HUES6 (cell line): ENCODE measurements around the gene TECPR1.

Source experiments
- H3K27ac ChIP-seq: 2 replicates; pipeline ENCODE4 v1.7.0; 2013; ENCODE audit warnings: low read depth, mild to moderate bottlenecking, low read length, inconsistent platforms
- H3K27me3 ChIP-seq: 2 replicates; pipeline ENCODE4 v1.6.1; 2013; ENCODE audit warnings: low read length; ENCODE audit not compliant: control insufficient read depth, insufficient read depth
- H3K36me3 ChIP-seq: 2 replicates; pipeline ENCODE4 v1.6.1; 2013; ENCODE audit warnings: low read length; ENCODE audit not compliant: control insufficient read depth, insufficient read depth
- H3K4me1 ChIP-seq: 2 replicates; pipeline ENCODE4 v1.6.1; 2013; ENCODE audit warnings: low read length; ENCODE audit not compliant: control insufficient read depth, insufficient read depth
- H3K4me3 ChIP-seq: 2 replicates; pipeline ENCODE4 v1.5.1; 2013; ENCODE audit warnings: low read depth, low read length
- H3K9ac ChIP-seq: one replicate; pipeline ENCODE4 v1.6.1; 2013; ENCODE audit warnings: mild to moderate bottlenecking, low read length
- H3K9me3 ChIP-seq: 2 replicates; pipeline ENCODE4 v1.6.1; 2013; ENCODE audit warnings: low read depth, low read length; ENCODE audit not compliant: control insufficient read depth, insufficient read depth

TECPR1 gene

DNA sequence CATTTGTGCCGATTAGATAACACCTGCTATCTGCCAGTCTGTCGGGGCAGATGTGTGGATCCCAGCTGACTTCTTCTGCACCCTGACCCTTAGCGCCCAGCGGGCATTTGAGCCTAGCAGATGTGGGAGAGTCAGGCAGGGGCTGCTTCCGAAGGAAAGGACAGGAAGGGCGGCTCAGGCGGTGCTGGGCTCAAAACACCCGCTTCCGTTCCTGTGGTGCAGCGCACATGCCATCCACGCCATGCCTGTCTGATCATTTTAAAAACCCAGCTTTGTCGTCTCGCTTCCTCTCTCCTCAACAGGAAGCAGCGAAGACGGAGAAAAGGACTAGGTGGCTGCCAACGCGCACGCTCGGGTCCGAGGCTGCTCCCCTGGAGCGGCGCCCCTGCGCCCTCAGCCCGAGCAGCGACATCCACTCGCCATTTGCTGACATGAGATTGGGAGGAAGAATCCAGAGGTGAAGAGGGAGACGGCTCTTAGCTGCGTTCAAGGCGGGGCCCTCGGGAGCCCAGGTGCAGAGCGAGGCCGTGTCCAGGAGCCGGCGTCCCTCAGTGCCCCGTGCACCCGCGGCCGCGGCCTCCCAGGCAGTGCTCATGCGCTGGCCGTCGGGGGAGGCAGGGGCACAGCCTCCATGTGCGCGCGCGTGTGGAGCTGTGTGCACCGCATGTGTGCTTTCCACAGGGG, 46.7 kb downstream of the TECPR1 start:
- Histone ChIP-seq H3K27ac (no peak overlapping the region), H3K9ac (no peak overlapping the region), H3K27me3 (no peaks in the 10 kb centered on the region), H3K4me1 (no peaks in the 10 kb centered on the region), H3K36me3 (peaks cover 22% of the 10 kb centered on the region), H3K9me3 (no peaks in the 10 kb centered on the region), H3K4me3 (no peak overlapping the region)

DNA sequence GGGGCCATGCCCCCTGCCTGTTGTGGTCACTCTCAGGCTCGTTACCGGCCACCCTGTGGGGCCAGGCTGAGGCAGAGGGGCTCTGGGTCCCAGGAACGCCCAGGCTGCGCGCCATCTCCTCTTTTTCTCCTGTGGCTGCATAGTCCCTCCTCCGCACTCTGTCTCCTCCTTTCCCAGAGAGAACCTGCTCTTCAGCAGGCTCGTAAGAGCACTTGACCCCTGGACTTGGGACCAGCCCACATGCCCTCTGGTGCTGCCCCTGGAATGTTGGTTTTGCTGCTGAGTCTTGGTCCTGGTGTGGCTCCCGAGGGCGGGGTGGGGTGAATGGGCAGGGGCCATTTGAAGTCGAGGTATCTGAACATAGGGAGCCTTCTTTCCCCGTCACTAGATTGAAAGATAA, 47.4 kb downstream of the TECPR1 start:
- H3K36me3 ChIP-seq = peaks cover 22% of the 10 kb centered on the region
- H3K4me1 ChIP-seq = no peaks in the 10 kb centered on the region
- H3K27me3 ChIP-seq = no peaks in the 10 kb centered on the region
- H3K9me3 ChIP-seq = no peaks in the 10 kb centered on the region
- no peak overlapping the region for H3K4me3 ChIP-seq
- no peak overlapping the region for H3K27ac ChIP-seq
- no peak overlapping the region for H3K9ac ChIP-seq

DNA sequence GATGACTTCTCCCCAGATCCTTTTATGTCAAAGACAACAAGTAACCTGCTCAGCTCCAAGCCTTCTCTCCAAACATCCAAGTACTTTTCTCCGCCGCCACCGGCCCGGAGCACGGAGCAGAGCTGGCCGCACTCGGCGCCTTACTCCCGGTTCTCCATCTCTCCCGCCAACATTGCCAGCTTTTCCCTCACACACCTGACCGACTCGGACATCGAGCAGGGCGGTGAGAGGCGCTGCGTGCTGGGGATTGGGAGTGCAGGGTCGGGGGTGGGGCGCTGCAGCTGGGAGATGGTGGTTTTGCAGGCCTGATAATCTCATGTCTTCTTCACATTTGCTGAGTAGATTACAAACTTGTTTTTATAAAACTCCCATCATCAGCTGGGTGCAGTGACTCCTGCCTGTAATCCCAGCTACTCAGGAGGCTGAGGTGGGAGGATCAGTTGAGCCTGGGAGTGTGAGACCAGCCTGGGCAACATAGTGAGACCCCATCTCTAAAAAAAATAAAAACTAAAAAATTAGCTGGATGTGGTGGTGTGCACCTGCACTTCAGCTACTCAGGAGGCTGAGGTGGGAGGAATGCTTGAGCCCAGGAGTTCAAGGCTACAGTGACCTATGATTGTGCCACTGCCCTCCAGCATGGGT, 47.9 kb downstream of the TECPR1 start:
- Histone ChIP-seq H3K9me3 (no peaks in the 10 kb centered on the region), H3K36me3 (peaks cover 22% of the 10 kb centered on the region), H3K4me1 (no peaks in the 10 kb centered on the region), H3K27ac (no peak overlapping the region), H3K4me3 (no peak overlapping the region), H3K9ac (no peak overlapping the region), H3K27me3 (no peaks in the 10 kb centered on the region)

- H3K4me3 ChIP-seq = no peak overlapping the region
- no peaks in the 10 kb centered on the region for H3K27me3 ChIP-seq
- no peaks in the 10 kb centered on the region for H3K4me1 ChIP-seq
- peaks cover 22% of the 10 kb centered on the region for H3K36me3 ChIP-seq
- H3K27ac ChIP-seq = no peak overlapping the region
- H3K9me3 ChIP-seq = no peaks in the 10 kb centered on the region
- no peak overlapping the region for H3K9ac ChIP-seq
Measured at GRCh38 chr7:98203261-98203963, 48.6 kb downstream of the TECPR1 start.

DNA sequence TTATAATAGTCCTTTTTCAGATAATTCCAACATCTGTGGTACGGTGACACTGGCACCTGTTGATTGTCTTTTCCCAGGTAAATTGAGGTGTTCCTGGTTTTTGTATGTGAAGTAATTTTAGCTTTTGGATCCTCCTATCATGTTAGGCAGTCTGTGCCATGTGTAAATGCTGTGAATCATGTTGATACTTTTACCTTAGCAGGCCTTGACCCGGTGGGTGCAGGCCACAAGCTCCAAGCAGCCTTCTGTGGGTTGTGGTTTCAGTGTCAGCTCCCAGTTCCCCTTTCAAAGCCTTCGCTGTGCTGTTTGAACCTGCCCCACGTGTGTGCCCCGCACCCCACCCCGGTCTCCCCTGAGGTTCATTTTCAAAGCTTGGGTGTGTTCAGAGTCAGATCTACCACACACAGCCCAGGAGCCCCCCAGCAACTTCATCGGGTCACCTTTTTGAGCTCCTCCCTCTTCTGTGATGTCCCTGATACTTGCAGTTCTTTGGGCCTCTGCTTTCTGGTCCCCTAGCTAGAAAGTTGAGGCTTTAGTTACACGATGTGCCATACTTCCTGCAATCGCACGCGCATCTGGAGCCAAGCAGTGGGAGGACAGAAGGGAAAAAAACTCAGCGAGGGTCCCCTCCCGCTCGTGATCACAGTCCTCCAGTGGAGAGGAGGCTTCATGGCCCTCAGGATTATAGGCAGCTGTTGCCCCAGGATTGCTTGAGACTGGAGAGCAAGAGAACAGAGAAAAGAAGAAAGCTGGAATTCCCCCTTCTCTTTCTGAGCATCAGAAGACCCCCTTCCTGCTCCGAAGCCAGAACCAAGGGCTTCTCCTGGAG, 49.5 kb downstream of the TECPR1 start:
- Histone ChIP-seq H3K27ac (no peak overlapping the region), H3K9ac (no peak overlapping the region), H3K36me3 (peaks cover 22% of the 10 kb centered on the region), H3K4me3 (no peak overlapping the region), H3K9me3 (no peaks in the 10 kb centered on the region), H3K4me1 (no peaks in the 10 kb centered on the region), H3K27me3 (no peaks in the 10 kb centered on the region)

DNA sequence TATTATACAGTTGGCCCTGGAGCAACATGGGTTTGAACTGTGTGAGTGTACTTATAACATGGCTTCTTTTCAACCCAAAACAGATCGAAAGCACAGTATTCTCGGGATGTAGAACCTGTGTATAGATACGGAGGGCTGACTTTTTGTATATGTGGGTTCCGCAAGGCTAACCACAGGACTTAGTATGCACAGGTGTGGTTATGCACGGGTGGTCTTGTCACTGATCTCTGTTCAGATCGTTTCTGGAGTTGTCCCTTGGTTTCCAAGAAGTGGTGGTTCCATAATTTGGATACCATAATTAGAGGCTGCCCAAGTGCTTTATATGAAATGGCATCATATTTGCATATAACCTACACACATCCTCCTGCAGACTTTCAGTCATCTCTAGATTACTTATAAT, 51.7 kb downstream of the TECPR1 start:
- no peaks in the 10 kb centered on the region for H3K27me3 ChIP-seq
- H3K36me3 ChIP-seq = peaks cover 10% of the 10 kb centered on the region
- no peaks in the 10 kb centered on the region for H3K9me3 ChIP-seq
- no peak overlapping the region for H3K9ac ChIP-seq
- no peak overlapping the region for H3K4me3 ChIP-seq
- H3K4me1 ChIP-seq = no peaks in the 10 kb centered on the region
- no peak overlapping the region for H3K27ac ChIP-seq

DNA sequence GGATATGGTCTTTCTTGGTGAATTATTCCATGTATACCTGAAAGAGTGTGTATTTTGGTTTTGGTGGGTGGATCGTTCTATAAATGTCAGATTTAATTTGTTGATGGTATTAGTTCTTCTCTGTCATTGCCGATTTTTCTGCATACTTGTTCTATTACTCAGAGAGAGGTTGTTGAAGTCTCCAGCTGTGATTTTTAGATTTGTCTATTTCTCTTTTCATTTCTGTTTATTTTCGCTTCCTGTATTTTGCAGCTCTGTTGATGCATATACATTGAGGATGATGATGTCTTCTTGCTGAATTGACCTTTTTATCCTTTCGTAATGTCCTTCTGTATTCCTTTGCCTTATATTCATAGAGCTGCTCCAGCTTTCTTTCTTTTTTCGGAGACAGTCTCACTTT, 52.9 kb downstream of the TECPR1 start:
- Histone ChIP-seq H3K4me1 (no peaks in the 10 kb centered on the region), H3K36me3 (peaks cover 19% of the 10 kb centered on the region), H3K9ac (no peak overlapping the region), H3K27me3 (no peaks in the 10 kb centered on the region), H3K27ac (no peak overlapping the region), H3K4me3 (no peak overlapping the region), H3K9me3 (no peaks in the 10 kb centered on the region)

DNA sequence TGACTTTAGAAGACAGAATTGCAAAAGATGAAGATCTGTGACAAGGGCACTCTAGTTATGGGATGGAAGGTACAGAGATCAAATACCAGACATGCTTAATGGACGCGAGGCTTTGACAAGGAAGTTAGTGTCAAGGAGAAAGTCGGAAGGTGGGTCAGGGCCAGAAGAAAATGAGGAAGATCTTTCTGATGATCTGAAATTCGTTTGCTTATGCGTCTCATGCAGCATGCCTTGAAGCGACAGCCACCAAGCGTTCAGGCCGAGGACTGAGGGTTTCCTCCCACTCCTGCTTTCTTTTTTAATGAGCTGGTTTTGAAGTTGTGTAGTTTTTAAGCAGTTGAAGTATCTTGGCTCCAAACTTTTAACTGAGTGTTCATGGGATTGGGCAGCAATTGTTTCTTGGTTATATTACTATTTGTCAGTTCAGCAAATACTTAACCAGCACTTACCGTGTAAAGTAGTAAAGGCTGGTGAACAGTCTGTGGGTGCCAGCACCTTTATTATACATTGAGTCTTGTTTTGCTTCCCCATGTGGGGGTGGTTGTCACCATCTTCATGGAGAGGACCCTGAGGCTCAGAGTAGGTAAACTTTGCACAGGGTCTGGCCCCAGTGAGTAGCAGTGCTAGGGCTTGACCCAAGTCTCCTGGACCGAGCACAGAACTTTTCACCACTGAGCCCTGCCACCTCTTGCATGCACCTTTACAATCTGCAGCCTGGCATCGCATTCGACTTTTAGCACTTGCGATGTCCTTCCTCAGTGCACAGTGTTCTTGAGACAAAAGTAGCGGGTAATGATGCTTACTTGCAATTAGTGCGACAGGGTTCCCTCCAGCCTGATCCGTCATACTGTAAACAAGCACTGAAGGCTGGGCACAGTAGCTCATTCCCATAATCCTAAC, 55.1 kb downstream of the TECPR1 start:
- Histone ChIP-seq H3K9ac (no peak overlapping the region), H3K4me1 (no peaks in the 10 kb centered on the region), H3K9me3 (no peaks in the 10 kb centered on the region), H3K27ac (no peak overlapping the region), H3K36me3 (peaks cover 37% of the 10 kb centered on the region), H3K4me3 (no peak overlapping the region), H3K27me3 (no peaks in the 10 kb centered on the region)

DNA sequence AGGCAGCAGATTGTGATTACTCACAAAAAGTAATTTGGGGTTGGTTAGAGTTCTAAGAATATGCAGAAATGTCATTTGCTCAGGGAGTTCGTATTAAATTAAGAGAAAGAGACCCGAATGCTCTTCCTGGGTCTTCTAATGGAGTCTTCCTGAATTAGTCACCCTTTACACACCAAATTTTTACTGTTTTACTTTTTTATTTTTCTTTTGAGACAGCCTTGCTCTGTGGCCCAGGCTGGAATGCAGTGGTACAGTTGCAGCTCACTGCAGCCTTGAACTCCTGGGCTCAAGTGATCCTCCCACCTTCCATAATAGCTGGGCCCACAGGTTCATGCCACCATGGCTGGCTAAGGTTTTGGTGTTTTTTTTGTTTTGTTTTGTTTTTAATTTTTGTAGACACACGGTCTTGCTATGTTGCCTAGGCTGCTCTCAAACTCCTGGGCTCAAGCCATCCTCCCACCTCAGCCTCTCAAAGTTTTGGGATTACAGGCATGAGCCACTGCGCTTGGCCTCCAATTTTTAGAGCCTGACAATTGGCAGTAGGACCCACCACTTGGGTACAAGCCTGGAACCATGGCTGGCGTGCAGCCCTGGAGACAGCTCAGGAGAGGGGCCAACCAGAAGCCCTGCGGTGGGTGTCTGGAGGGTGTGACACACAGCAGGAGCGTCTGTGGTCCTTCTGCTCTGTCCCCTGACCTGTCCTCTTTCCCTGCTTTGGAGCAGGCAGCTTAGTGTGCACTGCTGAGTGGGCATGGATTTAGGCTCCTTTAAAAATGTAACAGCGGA, 57.2 kb downstream of the TECPR1 start:
- H3K4me1 ChIP-seq = no peaks in the 10 kb centered on the region
- no peak overlapping the region for H3K4me3 ChIP-seq
- H3K36me3 ChIP-seq = peaks cover 51% of the 10 kb centered on the region
- H3K9ac ChIP-seq = no peak overlapping the region
- no peak overlapping the region for H3K27ac ChIP-seq
- H3K27me3 ChIP-seq = no peaks in the 10 kb centered on the region
- H3K9me3 ChIP-seq = no peaks in the 10 kb centered on the region

DNA sequence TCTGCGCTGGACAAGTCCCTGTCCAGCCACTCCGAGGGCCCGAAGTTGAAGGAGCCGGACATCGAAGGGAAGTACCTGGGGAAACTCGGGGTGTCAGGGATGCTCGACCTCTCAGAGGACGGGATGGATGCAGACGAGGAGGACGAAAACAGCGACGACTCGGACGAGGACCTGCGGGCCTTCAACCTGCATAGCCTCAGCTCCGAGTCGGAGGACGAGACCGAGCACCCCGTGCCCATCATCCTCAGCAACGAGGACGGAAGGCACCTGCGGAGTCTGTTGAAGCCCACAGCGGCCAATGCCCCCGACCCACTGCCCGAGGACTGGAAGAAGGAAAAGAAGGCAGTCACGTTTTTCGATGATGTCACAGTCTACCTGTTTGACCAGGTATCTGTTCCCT, 57.8 kb downstream of the TECPR1 start:
- Histone ChIP-seq H3K36me3 (peaks cover 57% of the 10 kb centered on the region), H3K9ac (no peak overlapping the region), H3K4me1 (no peaks in the 10 kb centered on the region), H3K9me3 (no peaks in the 10 kb centered on the region), H3K4me3 (no peak overlapping the region), H3K27me3 (no peaks in the 10 kb centered on the region), H3K27ac (no peak overlapping the region)
